WTC11 (cell line): ENCODE results near the gene KLC1. TPM values are rescaled to one million over a fixed set of nuclear protein-coding genes. Genes with fewer than 3 reads are reported as not detected.

Source experiments
- ATAC-seq: fragments of 200-7000 bp; cut with Tn5 transposase; 2 replicates; pipeline ENCODE4 v1.10.0; 2021; ENCODE audit warnings: mild to moderate bottlenecking, moderate library complexity
- CTCF ChIA-PET: fragments of 300-600 bp; sonication (Branson Sonifier 250); formaldehyde crosslinking; loops from one replicate; lab custom pipeline; 2021; ENCODE audit warnings: antibody characterized with exemption; lab: Charles Lee
- POLR2A ChIA-PET: fragments of 350-600 bp; sonication (Branson Sonifier 250); formaldehyde crosslinking; loops from one replicate; lab custom pipeline; 2021; ENCODE audit warnings: antibody characterized with exemption; lab: Charles Lee
- DNase-seq: peaks from one replicate; pipeline ENCODE4 v3.0.0; 2021; ENCODE audit warnings: low spot score
- H3K27ac Mint-ChIP-seq: 2 replicates; pipeline ENCODE4 v1.8.0; 2021; ENCODE audit warnings: mixed read lengths
- H3K27me3 Mint-ChIP-seq: 2 replicates; pipeline ENCODE4 v1.8.0; 2021; ENCODE audit warnings: low read depth, mild to moderate bottlenecking, moderate library complexity, mixed read lengths
- H3K36me3 Mint-ChIP-seq: 2 replicates; pipeline ENCODE4 v1.8.0; 2021; ENCODE audit warnings: mixed read lengths
- H3K4me1 Mint-ChIP-seq: 2 replicates; pipeline ENCODE4 v1.8.0; 2022; ENCODE audit warnings: mixed read lengths
- H3K4me3 Mint-ChIP-seq: 2 replicates; pipeline ENCODE4 v1.8.0; 2021; ENCODE audit warnings: mild to moderate bottlenecking, moderate library complexity, mixed read lengths
- H3K9me3 Mint-ChIP-seq: 2 replicates; pipeline ENCODE4 v1.8.0; 2021; ENCODE audit warnings: mixed read lengths
- CREM ChIP-seq: sonication (generic); formaldehyde crosslinking; IDR thresholded peaks from 2 replicates; pipeline ENCODE4 v1.8.1; 2022; ENCODE audit warnings: mild to moderate bottlenecking, missing genetic modification reagents, moderate library complexity
- ESRRA ChIP-seq: sonication (generic); formaldehyde crosslinking; IDR thresholded peaks from 2 replicates; pipeline ENCODE4 v1.8.1; 2022; ENCODE audit warnings: mild to moderate bottlenecking, missing genetic modification reagents, borderline replicate concordance
- ETV6 ChIP-seq: sonication (generic); formaldehyde crosslinking; IDR thresholded peaks from 2 replicates; pipeline ENCODE4 v1.8.1; 2022; ENCODE audit warnings: mild to moderate bottlenecking, missing genetic modification reagents
- FOXP1 ChIP-seq: sonication (generic); formaldehyde crosslinking; IDR thresholded peaks from 2 replicates; pipeline ENCODE4 v1.8.0; 2022; ENCODE audit warnings: missing genetic modification reagents, mild to moderate bottlenecking, moderate library complexity, borderline replicate concordance
- GABPB1 ChIP-seq: sonication (generic); formaldehyde crosslinking; IDR thresholded peaks from 2 replicates; pipeline ENCODE4 v1.8.1; 2023; ENCODE audit warnings: mild to moderate bottlenecking, missing genetic modification reagents
- GRHL2 ChIP-seq: fragments of 250-450 bp; sonication (Bioruptor Pico); IDR thresholded peaks from 2 replicates; pipeline ENCODE4 v1.8.0; 2022; ENCODE audit warnings: mild to moderate bottlenecking, moderate library complexity; ENCODE audit not compliant: insufficient replicate concordance, severe bottlenecking
- KAT7 ChIP-seq: sonication (generic); formaldehyde crosslinking; IDR thresholded peaks from 2 replicates; pipeline ENCODE4 v1.8.1; 2023; ENCODE audit warnings: missing genetic modification reagents, mild to moderate bottlenecking, borderline replicate concordance
- NFYB ChIP-seq: sonication (generic); formaldehyde crosslinking; conservative IDR thresholded peaks from 2 replicates; pipeline ENCODE4 v1.8.0; 2022; ENCODE audit warnings: low read depth, missing genetic modification reagents
- NR2C2 ChIP-seq: sonication (generic); formaldehyde crosslinking; IDR thresholded peaks from 2 replicates; pipeline ENCODE4 v1.8.0; 2022; ENCODE audit warnings: mild to moderate bottlenecking, missing genetic modification reagents
- PRRX2 ChIP-seq: fragments of 250-450 bp; sonication (Bioruptor Pico); IDR thresholded peaks from 2 replicates; pipeline ENCODE4 v1.8.0; 2021; ENCODE audit warnings: mild to moderate bottlenecking
- RORB ChIP-seq: fragments of 250-450 bp; sonication (Bioruptor Pico); IDR thresholded peaks from 2 replicates; pipeline ENCODE4 v1.9.0; 2021; ENCODE audit warnings: mild to moderate bottlenecking
- SP1 ChIP-seq: sonication (generic); formaldehyde crosslinking; conservative IDR thresholded peaks from 2 replicates; pipeline ENCODE4 v1.8.1; 2022; ENCODE audit warnings: missing genetic modification reagents
- TCF7 ChIP-seq: sonication (generic); formaldehyde crosslinking; IDR thresholded peaks from 2 replicates; pipeline ENCODE4 v1.8.0; 2022; ENCODE audit warnings: mild to moderate bottlenecking, low read depth, missing genetic modification reagents, moderate library complexity
- TEAD1 ChIP-seq: sonication (generic); formaldehyde crosslinking; IDR thresholded peaks from 2 replicates; pipeline ENCODE4 v1.8.0; 2022; ENCODE audit warnings: mild to moderate bottlenecking, missing genetic modification reagents
- ZBTB21 ChIP-seq: sonication (generic); formaldehyde crosslinking; IDR thresholded peaks from 2 replicates; pipeline ENCODE4 v1.8.1; 2023; ENCODE audit warnings: mild to moderate bottlenecking, missing genetic modification reagents, borderline replicate concordance
- ZNF121 ChIP-seq: sonication (generic); formaldehyde crosslinking; IDR thresholded peaks from 2 replicates; pipeline ENCODE4 v1.8.0; 2023; ENCODE audit warnings: missing genetic modification reagents
- ZNF423 ChIP-seq: fragments of 250-450 bp; sonication (Bioruptor Pico); IDR thresholded peaks from 2 replicates; pipeline ENCODE4 v2.1.2; 2022; ENCODE audit warnings: mild to moderate bottlenecking, moderate library complexity
- ZNF671 ChIP-seq: fragments of 250-450 bp; sonication (Bioruptor Pico); IDR thresholded peaks from 2 replicates; pipeline ENCODE4 v1.8.0; 2021; ENCODE audit warnings: mild to moderate bottlenecking
- total RNA-seq: library from RNA; stranded (reverse); gene quantifications from 3 replicates; pipeline ENCODE4 v1.2.3, GENCODE V29; 2021
- TF ChIP-seq, protein P1 (sequence below): sonication (generic); formaldehyde crosslinking; IDR thresholded peaks from 2 replicates; pipeline ENCODE4 v1.8.1; 2023; ENCODE audit warnings: mild to moderate bottlenecking, missing genetic modification reagents, moderate library complexity
- TF ChIP-seq, protein P2 (sequence below): sonication (generic); formaldehyde crosslinking; IDR thresholded peaks from 2 replicates; pipeline ENCODE4 v1.8.1; 2023; ENCODE audit warnings: mild to moderate bottlenecking, missing genetic modification reagents
- TF ChIP-seq, protein P3 (sequence below): sonication (generic); formaldehyde crosslinking; IDR thresholded peaks from 2 replicates; pipeline ENCODE4 v1.8.1; 2023; ENCODE audit warnings: mild to moderate bottlenecking, moderate library complexity, missing genetic modification reagents
- TF ChIP-seq, protein P4 (sequence below): sonication (generic); formaldehyde crosslinking; IDR thresholded peaks from 2 replicates; pipeline ENCODE4 v1.8.0; 2023; ENCODE audit warnings: mild to moderate bottlenecking, missing genetic modification reagents
- TF ChIP-seq, protein P5 (sequence below): sonication (generic); formaldehyde crosslinking; IDR thresholded peaks from 2 replicates; pipeline ENCODE4 v1.8.1; 2023; ENCODE audit warnings: mild to moderate bottlenecking, missing genetic modification reagents, moderate library complexity

The KLC1 gene
- total RNA-seq, 1 experiment from 2014 or later = 171 TPM

DNA sequence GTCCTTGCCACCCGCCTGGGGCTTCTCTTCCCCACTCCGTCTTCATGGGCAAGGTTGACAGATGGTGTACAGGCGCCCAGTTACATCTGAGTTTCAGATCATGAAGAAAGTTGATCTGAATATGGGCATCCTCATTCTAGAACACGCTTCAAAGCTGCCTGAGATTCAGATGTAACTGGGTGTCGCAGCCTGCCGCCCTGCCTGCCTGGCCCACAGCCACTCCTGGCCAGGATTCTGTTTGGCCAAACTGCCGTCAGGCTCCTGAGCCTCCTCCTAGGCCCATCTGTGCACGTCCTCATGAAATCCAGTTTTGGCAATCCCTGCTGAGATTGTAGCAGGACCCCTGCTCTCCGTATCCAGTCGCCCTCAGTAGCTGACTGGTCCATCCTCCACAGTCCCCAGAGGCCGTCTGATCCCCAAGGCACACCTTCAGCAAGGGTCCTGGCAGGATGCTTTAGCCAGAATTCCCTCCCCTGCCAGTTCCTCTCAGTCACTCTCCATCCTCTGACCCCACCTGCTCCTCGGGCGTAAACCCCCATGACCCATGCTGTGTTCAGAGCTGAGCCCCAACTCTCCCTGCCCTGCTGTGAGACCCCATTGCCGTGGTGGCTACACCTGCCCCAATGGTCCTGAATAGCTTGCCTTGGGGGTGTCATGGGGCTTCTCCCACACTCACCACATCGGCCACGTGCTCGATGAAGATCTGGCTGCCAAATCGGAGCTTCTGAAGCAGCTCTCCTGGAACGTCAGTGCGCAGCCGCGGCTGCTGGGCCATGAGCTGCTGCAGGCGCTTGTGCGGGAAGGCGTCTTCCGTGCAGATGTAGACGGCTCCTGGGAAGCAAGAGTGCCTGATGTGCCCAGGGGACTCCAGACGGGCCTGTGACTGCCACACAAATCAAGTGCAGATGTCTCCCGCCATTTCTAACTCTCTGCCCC, 73.8 kb downstream of the KLC1 start:
- Mint-ChIP-seq H3K4me3 (no peak overlapping the region), H3K36me3 (peaks cover 23% of the 10 kb centered on the region), H3K9me3 (no peaks in the 10 kb centered on the region), H3K4me1 (peaks cover 3% of the 10 kb centered on the region), H3K27ac (peak overlapping the region; percentile 41; the same call in 1 of the 2 replicates), H3K27me3 (no peaks in the 10 kb centered on the region; the same call in 1 of the 2 replicates)
- ATAC-seq (no peak), DNase-seq (no peak)
- ChIA-PET CTCF (interaction anchor here (0.6 to 1.8 kb wide), 2 partner anchors 8 to 1005 kb away, joined by 3 to 4 read pairs; no protein-coding TSS in a partner anchor), POLR2A (no interaction called here)
- TF ChIP-seq, protein P1, sequence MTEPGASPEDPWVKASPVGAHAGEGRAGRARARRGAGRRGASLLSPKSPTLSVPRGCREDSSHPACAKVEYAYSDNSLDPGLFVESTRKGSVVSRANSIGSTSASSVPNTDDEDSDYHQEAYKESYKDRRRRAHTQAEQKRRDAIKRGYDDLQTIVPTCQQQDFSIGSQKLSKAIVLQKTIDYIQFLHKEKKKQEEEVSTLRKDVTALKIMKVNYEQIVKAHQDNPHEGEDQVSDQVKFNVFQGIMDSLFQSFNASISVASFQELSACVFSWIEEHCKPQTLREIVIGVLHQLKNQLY (CRISPR knock-in tag) = no peak
- no peak for TF ChIP-seq RORB
- no peak for TF ChIP-seq KAT7 (CRISPR knock-in tag)
- TF ChIP-seq FOXP1 (CRISPR knock-in tag) = no peak
- no peak for TF ChIP-seq NFYB (CRISPR knock-in tag)
- TF ChIP-seq, protein P2, sequence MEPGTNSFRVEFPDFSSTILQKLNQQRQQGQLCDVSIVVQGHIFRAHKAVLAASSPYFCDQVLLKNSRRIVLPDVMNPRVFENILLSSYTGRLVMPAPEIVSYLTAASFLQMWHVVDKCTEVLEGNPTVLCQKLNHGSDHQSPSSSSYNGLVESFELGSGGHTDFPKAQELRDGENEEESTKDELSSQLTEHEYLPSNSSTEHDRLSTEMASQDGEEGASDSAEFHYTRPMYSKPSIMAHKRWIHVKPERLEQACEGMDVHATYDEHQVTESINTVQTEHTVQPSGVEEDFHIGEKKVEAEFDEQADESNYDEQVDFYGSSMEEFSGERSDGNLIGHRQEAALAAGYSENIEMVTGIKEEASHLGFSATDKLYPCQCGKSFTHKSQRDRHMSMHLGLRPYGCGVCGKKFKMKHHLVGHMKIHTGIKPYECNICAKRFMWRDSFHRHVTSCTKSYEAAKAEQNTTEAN = no peak
- TF ChIP-seq, protein P3, sequence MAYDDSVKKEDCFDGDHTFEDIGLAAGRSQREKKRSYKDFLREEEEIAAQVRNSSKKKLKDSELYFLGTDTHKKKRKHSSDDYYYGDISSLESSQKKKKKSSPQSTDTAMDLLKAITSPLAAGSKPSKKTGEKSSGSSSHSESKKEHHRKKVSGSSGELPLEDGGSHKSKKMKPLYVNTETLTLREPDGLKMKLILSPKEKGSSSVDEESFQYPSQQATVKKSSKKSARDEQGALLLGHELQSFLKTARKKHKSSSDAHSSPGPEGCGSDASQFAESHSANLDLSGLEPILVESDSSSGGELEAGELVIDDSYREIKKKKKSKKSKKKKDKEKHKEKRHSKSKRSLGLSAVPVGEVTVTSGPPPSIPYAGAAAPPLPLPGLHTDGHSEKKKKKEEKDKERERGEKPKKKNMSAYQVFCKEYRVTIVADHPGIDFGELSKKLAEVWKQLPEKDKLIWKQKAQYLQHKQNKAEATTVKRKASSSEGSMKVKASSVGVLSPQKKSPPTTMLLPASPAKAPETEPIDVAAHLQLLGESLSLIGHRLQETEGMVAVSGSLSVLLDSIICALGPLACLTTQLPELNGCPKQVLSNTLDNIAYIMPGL (CRISPR knock-in tag) = no peak
- TF ChIP-seq PRRX2 (CRISPR knock-in tag) = no peak
- no peak for TF ChIP-seq ZNF671 (CRISPR knock-in tag)
- no peak for TF ChIP-seq GABPB1 (CRISPR knock-in tag)
- no peak for TF ChIP-seq NR2C2 (CRISPR knock-in tag)
- no peak; the same call in 1 of the 2 replicates for TF ChIP-seq ESRRA (CRISPR knock-in tag)
- TF ChIP-seq ZBTB21 = no peak
- TF ChIP-seq TCF7 (CRISPR knock-in tag) = no peak
- TF ChIP-seq ETV6 (CRISPR knock-in tag) = no peak
- TF ChIP-seq CREM (CRISPR knock-in tag) = no peak

DNA sequence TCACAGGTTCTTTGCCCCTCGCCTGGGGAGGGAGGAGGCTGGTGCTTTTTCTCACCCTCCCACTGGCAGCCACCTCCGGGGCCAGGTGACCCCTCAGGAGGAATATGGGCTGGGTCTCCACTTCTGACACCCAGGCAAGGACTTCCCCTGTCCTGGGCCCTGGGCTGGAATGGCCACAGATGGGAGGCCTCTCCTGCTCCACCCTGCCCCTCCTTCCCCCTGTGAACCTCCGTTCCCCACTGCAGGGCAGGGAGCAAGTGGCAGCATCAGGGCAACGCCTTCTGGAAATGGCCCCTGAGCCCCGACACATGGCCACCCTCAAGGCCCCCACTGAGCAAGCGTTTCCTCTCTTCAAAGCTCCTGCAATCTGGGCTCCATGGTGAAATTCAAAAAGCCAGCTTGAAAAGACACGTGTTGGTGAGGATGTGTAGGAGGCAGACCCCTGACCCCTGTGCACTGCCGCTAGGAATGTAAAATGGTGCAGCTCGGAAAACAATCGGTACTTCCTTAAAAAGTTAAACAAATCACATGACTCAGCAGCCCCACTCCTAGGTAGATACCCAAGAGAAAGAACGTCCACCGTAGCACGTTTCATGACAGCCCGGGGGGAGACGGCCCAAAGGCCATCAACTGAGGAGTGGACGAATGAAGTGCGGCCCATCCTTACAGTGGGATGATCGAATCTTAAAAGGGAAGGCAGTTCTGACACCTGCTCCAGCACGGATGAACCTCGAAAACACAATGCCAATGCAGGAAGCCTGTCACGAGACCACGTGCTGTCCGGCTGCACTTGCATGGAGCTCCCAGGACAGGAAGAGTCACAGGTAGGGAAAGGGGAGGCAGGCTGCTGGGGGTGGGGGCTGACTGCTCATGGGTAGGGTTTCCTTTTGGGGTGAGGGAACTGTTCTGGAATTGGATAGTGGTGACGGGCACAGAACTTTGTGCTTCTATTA, 74.7 kb downstream of the KLC1 start:
- H3K4me3 Mint-ChIP-seq = no peak overlapping the region
- ATAC-seq (no peak), DNase-seq (no peak)
- H3K27me3 Mint-ChIP-seq = no peaks in the 10 kb centered on the region; the same call in 1 of the 2 replicates
- H3K27ac Mint-ChIP-seq = peak overlapping the region; percentile 82; the same call in 1 of the 2 replicates
- peaks cover 31% of the 10 kb centered on the region for H3K36me3 Mint-ChIP-seq
- H3K4me1 Mint-ChIP-seq = peaks cover 3% of the 10 kb centered on the region
- ChIA-PET CTCF (interaction anchor here (0.6 to 1.8 kb wide), 2 partner anchors 9 to 1004 kb away, joined by 3 to 4 read pairs; no protein-coding TSS in a partner anchor), POLR2A (no interaction called here)
- H3K9me3 Mint-ChIP-seq = no peaks in the 10 kb centered on the region
- TF ChIP-seq, protein P4, sequence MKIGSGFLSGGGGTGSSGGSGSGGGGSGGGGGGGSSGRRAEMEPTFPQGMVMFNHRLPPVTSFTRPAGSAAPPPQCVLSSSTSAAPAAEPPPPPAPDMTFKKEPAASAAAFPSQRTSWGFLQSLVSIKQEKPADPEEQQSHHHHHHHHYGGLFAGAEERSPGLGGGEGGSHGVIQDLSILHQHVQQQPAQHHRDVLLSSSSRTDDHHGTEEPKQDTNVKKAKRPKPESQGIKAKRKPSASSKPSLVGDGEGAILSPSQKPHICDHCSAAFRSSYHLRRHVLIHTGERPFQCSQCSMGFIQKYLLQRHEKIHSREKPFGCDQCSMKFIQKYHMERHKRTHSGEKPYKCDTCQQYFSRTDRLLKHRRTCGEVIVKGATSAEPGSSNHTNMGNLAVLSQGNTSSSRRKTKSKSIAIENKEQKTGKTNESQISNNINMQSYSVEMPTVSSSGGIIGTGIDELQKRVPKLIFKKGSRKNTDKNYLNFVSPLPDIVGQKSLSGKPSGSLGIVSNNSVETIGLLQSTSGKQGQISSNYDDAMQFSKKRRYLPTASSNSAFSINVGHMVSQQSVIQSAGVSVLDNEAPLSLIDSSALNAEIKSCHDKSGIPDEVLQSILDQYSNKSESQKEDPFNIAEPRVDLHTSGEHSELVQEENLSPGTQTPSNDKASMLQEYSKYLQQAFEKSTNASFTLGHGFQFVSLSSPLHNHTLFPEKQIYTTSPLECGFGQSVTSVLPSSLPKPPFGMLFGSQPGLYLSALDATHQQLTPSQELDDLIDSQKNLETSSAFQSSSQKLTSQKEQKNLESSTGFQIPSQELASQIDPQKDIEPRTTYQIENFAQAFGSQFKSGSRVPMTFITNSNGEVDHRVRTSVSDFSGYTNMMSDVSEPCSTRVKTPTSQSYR (CRISPR knock-in tag) = no peak
- TF ChIP-seq ETV6 (CRISPR knock-in tag) = no peak
- TF ChIP-seq ZNF423 = no peak
- TF ChIP-seq GRHL2 = no peak
- TF ChIP-seq, protein P5, sequence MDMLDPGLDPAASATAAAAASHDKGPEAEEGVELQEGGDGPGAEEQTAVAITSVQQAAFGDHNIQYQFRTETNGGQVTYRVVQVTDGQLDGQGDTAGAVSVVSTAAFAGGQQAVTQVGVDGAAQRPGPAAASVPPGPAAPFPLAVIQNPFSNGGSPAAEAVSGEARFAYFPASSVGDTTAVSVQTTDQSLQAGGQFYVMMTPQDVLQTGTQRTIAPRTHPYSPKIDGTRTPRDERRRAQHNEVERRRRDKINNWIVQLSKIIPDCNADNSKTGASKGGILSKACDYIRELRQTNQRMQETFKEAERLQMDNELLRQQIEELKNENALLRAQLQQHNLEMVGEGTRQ (CRISPR knock-in tag) = no peak
- no peak for TF ChIP-seq TEAD1 (CRISPR knock-in tag)
- TF ChIP-seq SP1 (CRISPR knock-in tag) = no peak
- TF ChIP-seq ZNF121 = no peak
